Measurements from ENCODE around the gene HSPB7.
"Not testable (repeated sequence)": the region's sequence is repeated elsewhere in the genome, so short reads cannot be mapped to it uniquely, and the experiment has no call there.

HSPB7 gene

GRCh38 chr1:16048573-16049189 is 30.8 kb upstream of the HSPB7 start:
- DNase-seq = peak; percentile 86

GRCh38 chr1:16047791-16048475 is 30.1 kb upstream of the HSPB7 start:
- no peak for DNase-seq

GRCh38 chr1:16046842-16047241 is 29.0 kb upstream of the HSPB7 start:
- no peak for DNase-seq

GRCh38 chr1:16043950-16044349 is 26.1 kb upstream of the HSPB7 start:
- DNase-seq = no peak

- DNase-seq = no peak
Measured at GRCh38 chr1:16043521-16043920, 25.7 kb upstream of the HSPB7 start, which contains the start of gene CLCNKB. Gene CLCNKB (plus strand): TSS chr1:16043782. CDS start chr1:16044493, 711 bp downstream.

- not testable (repeated sequence) for DNase-seq
Measured at GRCh38 chr1:16042654-16043053, 24.8 kb upstream of the HSPB7 start.

GRCh38 chr1:16042096-16042495 is 24.3 kb upstream of the HSPB7 start:
- no peak for DNase-seq

- DNase-seq = no peak
Measured at GRCh38 chr1:16041200-16041599, 23.4 kb upstream of the HSPB7 start.

GRCh38 chr1:16039871-16040270 is 22.0 kb upstream of the HSPB7 start:
- not testable (repeated sequence) for DNase-seq

GRCh38 chr1:16038620-16038912 is 20.7 kb upstream of the HSPB7 start:
- no peak for DNase-seq

- DNase-seq = not testable (repeated sequence)
Measured at GRCh38 chr1:16036461-16036860, 18.6 kb upstream of the HSPB7 start.

GRCh38 chr1:16033103-16033632 is 15.3 kb upstream of the HSPB7 start:
- DNase-seq = not testable (repeated sequence)

- peak; percentile 44 for DNase-seq
Measured at GRCh38 chr1:16032388-16033102, 14.7 kb upstream of the HSPB7 start.

GRCh38 chr1:16031551-16031950 is 13.7 kb upstream of the HSPB7 start:
- no peak for DNase-seq

- DNase-seq = no peak
Measured at GRCh38 chr1:16029288-16029687, 11.4 kb upstream of the HSPB7 start.

GRCh38 chr1:16029003-16029268 is 11.1 kb upstream of the HSPB7 start:
- not testable (repeated sequence) for DNase-seq

GRCh38 chr1:16028237-16029002 is 10.6 kb upstream of the HSPB7 start:
- no peak for DNase-seq

- DNase-seq = no peak
Measured at GRCh38 chr1:16026723-16027484, 9.1 kb upstream of the HSPB7 start.

- not testable (repeated sequence) for DNase-seq
Measured at GRCh38 chr1:16026302-16026701, 8.5 kb upstream of the HSPB7 start.

- no peak for DNase-seq
Measured at GRCh38 chr1:16023050-16023653, 5.3 kb upstream of the HSPB7 start.

GRCh38 chr1:16022393-16022792 is 4.5 kb upstream of the HSPB7 start:
- no peak for DNase-seq

- peak; percentile 11 for DNase-seq
Measured at GRCh38 chr1:16021681-16022080, 3.8 kb upstream of the HSPB7 start, which contains the start of gene CLCNKA. Gene CLCNKA (plus strand): TSS chr1:16022036. CDS start chr1:16022620, 584 bp downstream.

Data from NCI-H1105 (cell line).